ENCODE data around the gene RPS27. TPM values are rescaled to one million over a fixed set of nuclear protein-coding genes. Genes with fewer than 3 reads are reported as not detected.
A peak's percentile ranks its signal among the peaks of the same experiment; 100 is the strongest.

RPS27 gene
- total and polyA plus RNA-seq, 4 donors = 1,406 to 25,693 (median 7,503) TPM

DNA sequence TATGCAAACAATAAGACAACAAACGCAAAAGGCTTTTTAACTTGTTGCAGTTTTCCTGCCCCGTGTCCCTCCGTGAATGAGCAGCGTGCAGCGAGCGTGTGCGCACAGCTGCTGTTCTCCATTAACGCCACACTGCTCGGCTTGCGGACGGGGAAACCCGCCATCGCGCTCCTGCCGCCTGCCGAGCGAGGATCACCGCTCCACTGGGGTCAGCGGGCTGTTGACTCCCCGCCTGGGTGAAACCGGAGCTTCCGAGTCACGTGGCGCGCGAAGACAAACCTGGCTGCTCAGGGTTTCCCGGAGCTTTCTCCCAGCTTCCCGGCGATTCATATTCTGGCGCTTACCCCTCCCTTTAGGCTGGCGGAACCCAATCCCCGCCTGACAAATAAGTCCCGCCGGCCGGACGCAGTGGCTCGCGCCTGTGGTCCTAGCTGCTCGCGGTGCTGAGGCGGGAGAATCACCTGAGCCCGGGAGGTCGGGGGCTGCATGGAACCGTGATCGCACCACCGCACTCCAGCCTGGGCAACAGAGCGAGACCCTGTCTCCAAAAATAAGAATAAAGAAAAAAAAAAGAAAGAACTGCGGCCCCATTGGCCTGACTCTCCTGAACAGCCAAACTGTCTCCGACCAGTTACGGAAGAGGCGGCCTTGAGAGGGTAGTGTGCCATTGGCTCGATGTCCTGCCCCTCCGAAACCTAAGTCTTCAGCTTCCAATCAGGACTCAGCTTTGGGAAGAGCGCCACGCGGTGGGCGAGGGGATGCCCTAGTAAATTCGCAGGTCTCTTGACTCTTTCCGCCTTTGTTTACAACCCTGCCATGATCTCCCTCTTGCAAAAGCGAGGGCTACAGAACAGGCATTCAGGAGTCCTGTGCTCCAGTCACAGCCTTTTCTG is 23.2 kb upstream of the RPS27 start, which contains the start of gene CREB3L4:
Gene CREB3L4, plus strand, starts transcription at position 796 of the 893 bp plus-strand sequence. CDS start 624 bp downstream, outside the sequence.
- H3K9me3 ChIP-seq (ENCODE audit: control insufficient read depth, low read length) = no peaks in the 10 kb centered on the region
- peak within 1 kb of the TSS; percentile 46 to 68 for H3K4me3 ChIP-seq (ENCODE audit: low read length in 2 of 2)
- peak within 1 kb of the TSS in 1 of 2 donors; percentile 72 for H3K27ac ChIP-seq (ENCODE audit: low read depth in 1 of 2, low read length in 2 of 2)
- H3K27me3 ChIP-seq (ENCODE audit: control insufficient read depth in 1 of 2, insufficient read depth in 2 of 2, low read length in 1 of 2) = no peaks in the 10 kb centered on the region
- no peaks in the 10 kb centered on the region for H3K36me3 ChIP-seq (ENCODE audit: control insufficient read depth in 1 of 2, insufficient read depth in 2 of 2, low read length in 1 of 2)
- ATAC-seq (ENCODE audit: low FRiP score) = peak; percentile 93
- DNase-seq = peak; percentile 94 to 96
- intact Hi-C loops (cut with DNase I) = no loop called here
- no peaks in the 10 kb centered on the region for H3K4me1 ChIP-seq (ENCODE audit: control insufficient read depth in 1 of 2, insufficient read depth in 2 of 2, low read length in 2 of 2)
- WGBS, 2 donors = 0% methylated on average over 60 of the region's 60 CpGs

DNA sequence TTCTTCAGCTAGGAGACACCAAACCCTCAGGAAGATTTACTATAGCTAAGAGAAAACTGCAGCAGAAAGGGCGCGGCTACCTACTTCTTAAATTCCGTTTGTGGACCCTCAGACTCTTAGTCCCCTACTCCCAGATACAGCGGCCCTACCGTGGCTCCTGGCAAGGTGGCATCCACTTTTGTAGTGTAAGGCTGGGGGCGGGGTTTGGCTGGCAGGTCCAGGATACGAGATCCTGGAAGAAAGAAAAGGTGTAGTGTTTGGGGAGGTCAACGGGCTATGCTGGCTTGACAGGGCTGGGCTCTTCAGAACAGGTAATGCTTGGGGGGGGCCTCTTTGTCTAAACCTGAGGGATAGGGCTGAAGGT is 22.6 kb upstream of the RPS27 start:
- H3K27ac ChIP-seq (ENCODE audit: low read depth in 1 of 2, low read length in 2 of 2) = peak overlapping the region in 1 of 2 donors; percentile 61
- WGBS, 2 donors = 0 to 1% methylated on average over 8 of the region's 8 CpGs
- H3K9me3 ChIP-seq (ENCODE audit: control insufficient read depth, low read length) = no peaks in the 10 kb centered on the region
- H3K27me3 ChIP-seq (ENCODE audit: control insufficient read depth in 1 of 2, insufficient read depth in 2 of 2, low read length in 1 of 2) = no peaks in the 10 kb centered on the region
- peak in 1 of 2 donors; percentile 62 for DNase-seq
- H3K4me1 ChIP-seq (ENCODE audit: control insufficient read depth in 1 of 2, insufficient read depth in 2 of 2, low read length in 2 of 2) = no peaks in the 10 kb centered on the region
- H3K4me3 ChIP-seq (ENCODE audit: low read length in 2 of 2) = peak overlapping the region; percentile 46 to 68
- intact Hi-C loops (cut with DNase I) = loop anchor here in 1 of 2 donors (1.0 kb wide), 1 partner anchor 146 kb away; no protein-coding TSS in a partner anchor
- H3K36me3 ChIP-seq (ENCODE audit: control insufficient read depth in 1 of 2, insufficient read depth in 2 of 2, low read length in 1 of 2) = no peaks in the 10 kb centered on the region
- ATAC-seq (ENCODE audit: low FRiP score) = no peak

DNA sequence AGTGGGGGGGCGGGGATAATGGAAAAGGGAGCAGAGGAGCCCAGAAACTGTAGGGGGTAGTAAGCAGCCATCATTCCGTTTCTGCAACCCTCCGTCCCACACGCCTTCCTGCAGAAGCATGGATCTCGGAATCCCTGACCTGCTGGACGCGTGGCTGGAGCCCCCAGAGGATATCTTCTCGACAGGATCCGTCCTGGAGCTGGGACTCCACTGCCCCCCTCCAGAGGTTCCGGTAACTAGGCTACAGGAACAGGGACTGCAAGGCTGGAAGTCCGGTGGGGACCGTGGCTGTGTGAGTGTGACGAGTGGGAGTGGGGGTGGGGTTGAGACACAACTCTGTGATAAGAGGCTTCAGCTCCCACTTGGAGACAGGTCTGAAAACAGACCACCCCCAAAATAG is 22.2 kb upstream of the RPS27 start:
- no peaks in the 10 kb centered on the region for H3K27me3 ChIP-seq (ENCODE audit: control insufficient read depth in 1 of 2, insufficient read depth in 2 of 2, low read length in 1 of 2)
- H3K4me1 ChIP-seq (ENCODE audit: control insufficient read depth in 1 of 2, insufficient read depth in 2 of 2, low read length in 2 of 2) = no peaks in the 10 kb centered on the region
- H3K4me3 ChIP-seq (ENCODE audit: low read length in 2 of 2) = peak overlapping the region; percentile 46 to 68
- 13% methylated on average over 12 to 13 of the region's 13 CpGs for WGBS, 2 donors
- H3K9me3 ChIP-seq (ENCODE audit: control insufficient read depth, low read length) = no peaks in the 10 kb centered on the region
- H3K36me3 ChIP-seq (ENCODE audit: control insufficient read depth in 1 of 2, insufficient read depth in 2 of 2, low read length in 1 of 2) = no peaks in the 10 kb centered on the region
- no peak for ATAC-seq (ENCODE audit: low FRiP score)
- peak in 1 of 2 donors; percentile 47 for DNase-seq
- intact Hi-C loops (cut with DNase I) = loop anchor here in 1 of 2 donors (1.0 kb wide), 1 partner anchor 146 kb away; no protein-coding TSS in a partner anchor
- no peak overlapping the region for H3K27ac ChIP-seq (ENCODE audit: low read depth in 1 of 2, low read length in 2 of 2)

DNA sequence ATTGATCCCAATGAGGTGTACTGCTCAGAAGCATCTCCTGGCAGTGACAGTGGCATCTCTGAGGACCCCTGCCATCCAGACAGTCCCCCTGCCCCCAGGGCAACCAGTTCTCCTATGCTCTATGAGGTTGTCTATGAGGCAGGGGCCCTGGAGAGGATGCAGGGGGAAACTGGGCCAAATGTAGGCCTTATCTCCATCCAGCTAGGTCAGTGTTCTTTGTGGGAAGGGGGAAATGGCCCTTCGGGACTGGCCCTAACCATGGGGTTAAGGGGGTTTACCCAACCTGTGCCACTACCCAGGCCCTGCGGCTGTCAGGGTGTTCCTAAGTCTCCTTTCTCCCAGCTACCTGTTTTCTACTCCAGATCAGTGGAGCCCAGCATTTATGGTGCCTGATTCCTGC is 21.6 kb upstream of the RPS27 start:
- WGBS, 2 donors = 84 to 92% methylated on average over 2 of the region's 2 CpGs
- H3K27ac ChIP-seq (ENCODE audit: low read depth in 1 of 2, low read length in 2 of 2) = no peak overlapping the region
- ATAC-seq (ENCODE audit: low FRiP score) (no peak), DNase-seq (no peak)
- intact Hi-C loops (cut with DNase I) = loop anchor here in 1 of 2 donors (1.0 kb wide), 1 partner anchor 147 kb away; no protein-coding TSS in a partner anchor
- H3K36me3 ChIP-seq (ENCODE audit: control insufficient read depth in 1 of 2, insufficient read depth in 2 of 2, low read length in 1 of 2) = no peaks in the 10 kb centered on the region
- H3K27me3 ChIP-seq (ENCODE audit: control insufficient read depth in 1 of 2, insufficient read depth in 2 of 2, low read length in 1 of 2) = no peaks in the 10 kb centered on the region
- no peaks in the 10 kb centered on the region for H3K4me1 ChIP-seq (ENCODE audit: control insufficient read depth in 1 of 2, insufficient read depth in 2 of 2, low read length in 2 of 2)
- no peaks in the 10 kb centered on the region for H3K9me3 ChIP-seq (ENCODE audit: control insufficient read depth, low read length)
- H3K4me3 ChIP-seq (ENCODE audit: low read length in 2 of 2) = no peak overlapping the region

DNA sequence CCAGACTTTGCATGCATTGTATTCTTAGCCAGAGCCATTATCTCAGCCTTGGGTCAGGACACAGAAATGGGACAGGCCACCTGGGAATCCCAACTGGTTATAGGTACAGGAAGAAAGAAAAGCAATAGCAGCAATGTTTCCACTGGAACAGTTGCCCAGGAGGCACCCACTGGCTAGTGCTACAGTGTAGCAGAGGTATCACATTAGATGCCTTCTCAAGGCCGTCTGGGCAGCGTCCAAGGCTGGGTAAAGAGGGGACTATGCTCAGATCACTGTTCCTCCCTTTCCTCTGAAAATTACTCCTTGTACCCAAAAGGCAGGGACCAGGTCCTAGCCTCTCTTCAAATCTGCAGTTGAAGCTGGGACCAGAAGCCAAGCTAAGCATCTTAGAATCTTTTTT is 20.2 kb upstream of the RPS27 start:
- Histone ChIP-seq H3K36me3 (ENCODE audit: control insufficient read depth in 1 of 2, insufficient read depth in 2 of 2, low read length in 1 of 2) (peaks cover 0 to 2% of the 10 kb centered on the region in 2 donors), H3K27ac (ENCODE audit: low read depth in 1 of 2, low read length in 2 of 2) (no peak overlapping the region), H3K9me3 (ENCODE audit: control insufficient read depth, low read length) (no peaks in the 10 kb centered on the region), H3K27me3 (ENCODE audit: control insufficient read depth in 1 of 2, insufficient read depth in 2 of 2, low read length in 1 of 2) (no peaks in the 10 kb centered on the region), H3K4me1 (ENCODE audit: control insufficient read depth in 1 of 2, insufficient read depth in 2 of 2, low read length in 2 of 2) (no peaks in the 10 kb centered on the region), H3K4me3 (ENCODE audit: low read length in 2 of 2) (no peak overlapping the region)
- intact Hi-C loops (cut with DNase I) = no loop called here
- 85 to 96% methylated on average over 2 of the region's 2 CpGs for WGBS, 2 donors
- DNase-seq (peak in 1 of 2 donors; percentile 17), ATAC-seq (ENCODE audit: low FRiP score) (no peak)

DNA sequence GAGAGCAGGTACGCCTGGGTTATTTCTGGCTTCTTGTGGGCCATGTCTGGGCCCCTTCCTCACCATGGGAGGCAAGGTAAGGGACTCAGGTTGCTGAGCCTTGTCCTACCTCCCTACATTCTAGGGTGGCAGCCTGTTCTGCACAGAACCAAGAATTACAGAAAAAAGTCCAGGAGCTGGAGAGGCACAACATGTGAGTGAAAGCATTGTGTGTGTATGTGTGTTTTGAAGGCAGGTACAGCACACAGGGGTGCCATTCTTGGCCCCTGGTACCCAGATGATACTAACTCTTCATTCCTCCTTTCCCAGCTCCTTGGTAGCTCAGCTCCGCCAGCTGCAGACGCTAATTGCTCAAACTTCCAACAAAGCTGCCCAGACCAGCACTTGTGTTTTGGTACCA is 17.5 kb upstream of the RPS27 start:
- 88 to 98% methylated on average over 3 of the region's 3 CpGs for WGBS, 2 donors
- H3K27me3 ChIP-seq (ENCODE audit: control insufficient read depth in 1 of 2, insufficient read depth in 2 of 2, low read length in 1 of 2) = no peaks in the 10 kb centered on the region
- H3K36me3 ChIP-seq (ENCODE audit: control insufficient read depth in 1 of 2, insufficient read depth in 2 of 2, low read length in 1 of 2) = peaks cover 0 to 2% of the 10 kb centered on the region in 2 donors
- H3K27ac ChIP-seq (ENCODE audit: low read depth in 1 of 2, low read length in 2 of 2) = no peak overlapping the region
- no peaks in the 10 kb centered on the region for H3K9me3 ChIP-seq (ENCODE audit: control insufficient read depth, low read length)
- no peaks in the 10 kb centered on the region for H3K4me1 ChIP-seq (ENCODE audit: control insufficient read depth in 1 of 2, insufficient read depth in 2 of 2, low read length in 2 of 2)
- DNase-seq (peak in 1 of 2 donors; percentile 5), ATAC-seq (ENCODE audit: low FRiP score) (no peak)
- H3K4me3 ChIP-seq (ENCODE audit: low read length in 2 of 2) = no peak overlapping the region
- intact Hi-C loops (cut with DNase I) = no loop called here

DNA sequence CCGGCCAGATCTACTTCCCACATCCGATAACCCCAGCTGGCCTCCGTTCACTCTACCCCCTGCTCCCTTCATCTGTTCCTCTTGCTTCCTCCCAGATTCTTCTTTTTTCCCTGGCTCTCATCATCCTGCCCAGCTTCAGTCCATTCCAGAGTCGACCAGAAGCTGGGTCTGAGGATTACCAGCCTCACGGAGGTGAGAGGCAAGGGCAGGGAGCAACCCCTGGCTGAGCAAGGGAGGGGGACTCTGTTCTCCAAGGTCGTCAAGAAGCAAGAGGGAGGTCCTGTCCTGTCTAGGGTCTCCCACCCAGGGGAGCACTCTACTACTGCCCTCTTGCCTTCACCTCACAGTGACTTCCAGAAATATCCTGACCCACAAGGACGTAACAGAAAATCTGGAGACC is 17.0 kb upstream of the RPS27 start:
- no peak overlapping the region for H3K27ac ChIP-seq (ENCODE audit: low read depth in 1 of 2, low read length in 2 of 2)
- H3K27me3 ChIP-seq (ENCODE audit: control insufficient read depth in 1 of 2, insufficient read depth in 2 of 2, low read length in 1 of 2) = no peaks in the 10 kb centered on the region
- ATAC-seq (ENCODE audit: low FRiP score) (no peak), DNase-seq (no peak)
- no peak overlapping the region for H3K4me3 ChIP-seq (ENCODE audit: low read length in 2 of 2)
- intact Hi-C loops (cut with DNase I) = no loop called here
- H3K36me3 ChIP-seq (ENCODE audit: control insufficient read depth in 1 of 2, insufficient read depth in 2 of 2, low read length in 1 of 2) = peaks cover 0 to 2% of the 10 kb centered on the region in 2 donors
- 67 to 73% methylated on average over 7 of the region's 7 CpGs for WGBS, 2 donors
- H3K9me3 ChIP-seq (ENCODE audit: control insufficient read depth, low read length) = no peaks in the 10 kb centered on the region
- no peaks in the 10 kb centered on the region for H3K4me1 ChIP-seq (ENCODE audit: control insufficient read depth in 1 of 2, insufficient read depth in 2 of 2, low read length in 2 of 2)

DNA sequence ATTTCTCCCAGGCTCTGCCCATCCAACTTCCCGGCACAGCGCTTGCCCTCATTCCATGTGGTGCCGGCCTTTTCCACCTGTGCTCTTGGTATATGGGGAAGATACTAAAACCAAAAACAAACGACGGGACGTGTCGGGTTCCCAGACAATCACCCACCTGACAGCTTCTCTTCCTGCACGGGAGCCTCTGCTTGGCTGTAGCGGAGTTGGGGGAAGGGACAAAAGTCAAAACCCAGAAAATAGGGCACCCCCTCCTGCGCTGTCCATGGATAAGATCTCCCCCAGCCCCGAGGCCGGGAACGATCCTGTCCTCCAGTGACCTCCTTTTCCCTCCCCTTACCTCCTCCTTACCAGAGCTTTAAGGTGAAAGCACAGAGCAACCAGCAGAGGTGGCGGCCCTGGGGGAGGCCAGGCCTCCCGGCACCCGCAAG is 13.7 kb upstream of the RPS27 start:
- intact Hi-C loops (cut with DNase I) = no loop called here
- DNase-seq = no peak
- Histone ChIP-seq H3K4me1 (ENCODE audit: control insufficient read depth in 1 of 2, insufficient read depth in 2 of 2, low read length in 2 of 2) (no peaks in the 10 kb centered on the region), H3K4me3 (ENCODE audit: low read length in 2 of 2) (peak overlapping the region; percentile 58 to 83), H3K36me3 (ENCODE audit: control insufficient read depth in 1 of 2, insufficient read depth in 2 of 2, low read length in 1 of 2) (peaks cover 0 to 2% of the 10 kb centered on the region in 2 donors), H3K9me3 (ENCODE audit: control insufficient read depth, low read length) (no peaks in the 10 kb centered on the region), H3K27me3 (ENCODE audit: control insufficient read depth in 1 of 2, insufficient read depth in 2 of 2, low read length in 1 of 2) (no peaks in the 10 kb centered on the region), H3K27ac (ENCODE audit: low read depth in 1 of 2, low read length in 2 of 2) (peak overlapping the region in 1 of 2 donors; percentile 45)
- 1% methylated on average over 16 of the region's 16 CpGs for WGBS, 2 donors
- ATAC-seq (ENCODE audit: low FRiP score) = no peak
